Mucosa of rectum (tissue), 2 donors: ENCODE results near the gene GNPDA2.
A peak's percentile ranks its signal among the peaks of the same experiment; 100 is the strongest.

ENCODE experiments used
- H3K27ac ChIP-seq, 2 donors: one replicate each; pipeline ENCODE4 v1.7.0; 2013; ENCODE audit warnings: inconsistent platforms in 2 of 2, low read depth in 2 of 2, low read length in 2 of 2
- H3K27me3 ChIP-seq, 2 donors: one replicate each; pipeline ENCODE4 v1.7.0; 2013; ENCODE audit warnings: low read length in 2 of 2; ENCODE audit not compliant: control insufficient read depth in 2 of 2, insufficient read depth in 2 of 2
- H3K36me3 ChIP-seq, 2 donors: one replicate each; pipeline ENCODE4 v1.7.0; 2013; ENCODE audit warnings: low read length in 2 of 2; ENCODE audit not compliant: control insufficient read depth in 2 of 2, insufficient read depth in 2 of 2
- H3K4me1 ChIP-seq, 2 donors: one replicate each; pipeline ENCODE4 v1.7.0; 2013; ENCODE audit warnings: low read length in 2 of 2, mild to moderate bottlenecking in 1 of 2; ENCODE audit not compliant: control insufficient read depth in 2 of 2, insufficient read depth in 2 of 2
- H3K4me3 ChIP-seq, 2 donors: one replicate each; pipeline ENCODE4 v1.7.0; 2013; ENCODE audit warnings: low read length in 2 of 2
- H3K9ac ChIP-seq, 2 donors: one replicate each; pipeline ENCODE4 v1.7.0; 2013; ENCODE audit warnings: low read length in 2 of 2, low read depth in 1 of 2, mild to moderate bottlenecking in 1 of 2
- H3K9me3 ChIP-seq, 2 donors: one replicate each; pipeline ENCODE4 v1.7.0; 2013; ENCODE audit warnings: low read length in 2 of 2; ENCODE audit not compliant: control insufficient read depth in 2 of 2
- donor health status: healthy.
- donor health status: Normal muscosa, but diverticular disease.

GNPDA2 gene

DNA sequence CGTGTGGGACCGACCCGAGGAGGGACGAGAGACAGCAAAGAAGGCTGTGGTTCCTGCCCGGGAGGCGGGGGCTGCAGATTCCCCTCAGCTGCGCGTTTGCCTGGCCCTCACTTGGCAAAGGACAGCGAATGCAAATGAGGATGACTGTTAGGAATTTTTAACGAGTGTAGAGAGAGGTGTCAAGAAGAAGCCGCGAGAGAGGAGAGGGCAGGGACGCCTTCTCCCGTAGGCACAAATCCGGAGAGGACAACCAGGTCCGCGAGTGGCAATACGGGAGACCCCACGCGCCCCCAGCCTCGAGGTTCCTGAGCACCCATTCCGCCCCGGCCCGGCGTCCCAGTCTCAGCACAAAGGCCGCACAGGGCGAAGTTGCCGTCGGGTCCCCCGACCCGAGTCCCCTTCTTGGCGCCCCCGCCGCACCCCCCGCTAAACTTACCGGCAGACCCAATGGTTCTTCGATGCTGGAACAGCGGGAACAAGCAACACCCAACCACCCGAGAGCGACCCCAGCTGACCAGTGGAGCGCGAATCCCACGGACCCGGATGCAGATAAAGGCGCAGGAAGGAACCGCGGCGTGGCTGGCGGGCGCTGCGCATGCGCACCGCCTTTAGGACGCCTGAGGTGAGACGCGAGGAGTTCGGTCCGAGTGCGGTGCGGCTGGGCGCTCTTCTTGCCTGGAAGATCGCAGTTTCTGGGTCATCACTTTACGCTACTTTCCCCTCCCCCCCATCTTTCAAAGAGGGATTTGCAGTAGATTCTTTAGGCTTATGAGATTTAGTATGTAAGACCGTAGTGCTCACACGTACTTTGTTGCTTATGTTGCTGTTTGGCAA is at the start of gene GNPDA2:
Gene GNPDA2, minus strand, starts transcription at position 519 of the 834 bp plus-strand sequence. CDS start 4,349 bp downstream, outside the sequence.
- peak within 1 kb of the TSS; percentile 74 to 84 for H3K9ac ChIP-seq
- H3K27me3 ChIP-seq = no peaks in the 10 kb centered on the region
- H3K36me3 ChIP-seq = no peaks in the 10 kb centered on the region
- H3K4me3 ChIP-seq = peak within 1 kb of the TSS; percentile 70 to 89
- H3K4me1 ChIP-seq = peaks cover 6 to 9% of the 10 kb centered on the region in 2 donors
- H3K9me3 ChIP-seq = no peaks in the 10 kb centered on the region
- peak within 1 kb of the TSS; percentile 39 to 67 for H3K27ac ChIP-seq

DNA sequence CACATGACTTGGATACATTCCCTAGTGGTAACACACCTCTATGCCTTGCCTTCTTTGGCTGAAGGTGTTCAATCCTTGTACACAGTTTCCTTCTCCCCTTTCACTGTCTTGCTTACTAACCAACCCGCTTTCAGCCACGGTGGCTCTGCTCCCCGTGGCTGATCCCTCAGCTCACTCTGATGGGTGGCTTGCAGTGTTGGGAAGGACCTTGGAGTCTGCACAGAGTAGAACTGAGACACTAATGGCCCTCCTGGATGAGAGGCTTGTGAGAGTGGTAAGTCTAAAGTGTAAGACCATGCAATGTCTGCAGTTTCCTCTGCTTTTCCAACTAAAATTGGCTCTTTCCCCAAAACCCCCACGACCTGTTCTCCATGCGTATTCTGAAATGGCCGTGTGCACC is 46.0 kb upstream of the GNPDA2 start:
- Histone ChIP-seq H3K4me3 (no peak overlapping the region), H3K9ac (no peak overlapping the region), H3K27ac (no peak overlapping the region), H3K9me3 (no peaks in the 10 kb centered on the region), H3K36me3 (no peaks in the 10 kb centered on the region), H3K27me3 (no peaks in the 10 kb centered on the region), H3K4me1 (no peaks in the 10 kb centered on the region)

DNA sequence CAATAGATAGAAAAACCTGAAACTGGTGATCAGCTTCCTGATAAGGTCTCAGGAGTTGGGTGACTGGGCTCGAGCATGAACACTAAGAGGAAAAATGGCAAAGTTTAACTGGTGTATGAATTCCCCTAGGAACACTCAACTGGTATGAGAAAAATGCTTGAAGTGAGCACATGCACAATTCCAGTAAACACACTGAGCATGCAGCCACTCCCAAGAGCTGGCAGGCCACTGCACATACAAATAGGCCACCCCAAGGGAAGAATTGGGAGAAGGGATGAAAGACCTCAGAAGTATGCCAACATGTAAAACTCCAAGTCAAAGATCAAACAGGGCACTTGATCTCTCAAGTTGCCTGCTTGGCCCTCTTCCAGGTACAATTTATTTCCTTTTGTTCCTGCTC is 45.4 kb upstream of the GNPDA2 start:
- Histone ChIP-seq H3K4me1 (no peaks in the 10 kb centered on the region), H3K27me3 (no peaks in the 10 kb centered on the region), H3K9ac (no peak overlapping the region), H3K27ac (no peak overlapping the region), H3K36me3 (no peaks in the 10 kb centered on the region), H3K4me3 (no peak overlapping the region), H3K9me3 (no peaks in the 10 kb centered on the region)

DNA sequence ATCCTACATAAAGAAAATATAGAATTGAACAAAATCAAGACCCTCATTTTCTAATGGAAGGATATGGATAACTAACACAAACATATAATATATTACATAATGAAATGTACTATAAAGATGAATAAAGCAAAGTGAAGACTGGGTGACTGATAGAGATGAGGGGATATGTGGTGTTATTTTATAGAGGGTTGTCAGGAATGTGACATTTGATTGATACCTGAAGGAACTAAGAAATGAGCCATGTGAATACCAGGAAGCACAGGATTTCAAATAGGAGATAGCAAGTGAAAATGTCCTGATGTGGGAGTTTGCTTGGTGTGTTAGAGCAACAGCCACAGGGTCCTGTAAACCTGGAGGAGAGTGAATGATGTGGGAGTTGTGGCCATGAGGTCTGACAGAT is 40.1 kb upstream of the GNPDA2 start:
- no peaks in the 10 kb centered on the region for H3K27me3 ChIP-seq

DNA sequence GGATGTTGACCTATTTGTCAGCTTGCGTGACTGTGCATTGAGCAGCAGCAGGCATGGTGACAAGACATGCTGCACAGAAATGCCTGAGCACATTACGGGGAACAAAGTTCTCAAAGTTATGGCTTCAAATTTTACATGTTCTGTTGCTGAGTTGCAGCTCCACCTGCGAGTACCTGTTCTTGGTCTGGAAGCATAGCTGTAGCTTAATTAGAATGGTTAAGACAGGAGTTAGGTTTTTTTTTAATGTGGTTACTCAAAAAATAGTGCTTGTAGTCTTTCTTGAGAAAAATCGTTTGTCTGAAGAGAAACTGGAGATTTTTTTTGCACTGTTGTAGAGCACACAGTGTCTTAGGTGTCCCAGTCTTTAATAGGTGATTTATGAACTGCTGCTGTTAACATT is 38.8 kb upstream of the GNPDA2 start:
- Histone ChIP-seq H3K9ac (no peak overlapping the region), H3K27me3 (no peaks in the 10 kb centered on the region), H3K4me1 (no peaks in the 10 kb centered on the region), H3K9me3 (no peaks in the 10 kb centered on the region), H3K36me3 (no peaks in the 10 kb centered on the region), H3K4me3 (no peak overlapping the region), H3K27ac (no peak overlapping the region)

More for the DNA sequence above, 40.1 kb upstream of the GNPDA2 start:
- Histone ChIP-seq H3K36me3 (no peaks in the 10 kb centered on the region), H3K9ac (no peak overlapping the region), H3K4me1 (no peaks in the 10 kb centered on the region), H3K9me3 (no peaks in the 10 kb centered on the region), H3K27ac (no peak overlapping the region), H3K4me3 (no peak overlapping the region)

DNA sequence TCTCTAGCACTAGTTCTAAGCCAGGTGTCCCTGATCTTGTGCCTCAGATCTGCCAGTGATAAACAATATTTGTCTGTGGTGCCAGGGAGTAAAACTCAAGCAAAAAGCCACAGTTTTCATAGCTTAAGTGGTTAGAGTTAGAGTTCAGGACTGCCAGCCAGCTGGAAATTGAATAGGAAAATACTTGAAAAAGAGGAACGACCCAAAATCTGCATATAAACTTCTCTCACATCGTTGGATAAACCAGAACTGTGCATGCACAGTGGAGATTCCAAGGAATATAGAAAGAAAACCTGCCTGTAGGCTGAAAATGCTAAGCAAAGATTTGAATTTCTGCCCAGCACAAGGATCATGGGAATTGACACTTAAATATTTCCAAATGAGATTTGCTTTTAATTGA is 35.0 kb upstream of the GNPDA2 start:
- no peaks in the 10 kb centered on the region for H3K27me3 ChIP-seq
- no peaks in the 10 kb centered on the region for H3K36me3 ChIP-seq
- no peak overlapping the region for H3K27ac ChIP-seq
- H3K9ac ChIP-seq = no peak overlapping the region
- H3K9me3 ChIP-seq = no peaks in the 10 kb centered on the region
- H3K4me1 ChIP-seq = no peaks in the 10 kb centered on the region
- no peak overlapping the region for H3K4me3 ChIP-seq

DNA sequence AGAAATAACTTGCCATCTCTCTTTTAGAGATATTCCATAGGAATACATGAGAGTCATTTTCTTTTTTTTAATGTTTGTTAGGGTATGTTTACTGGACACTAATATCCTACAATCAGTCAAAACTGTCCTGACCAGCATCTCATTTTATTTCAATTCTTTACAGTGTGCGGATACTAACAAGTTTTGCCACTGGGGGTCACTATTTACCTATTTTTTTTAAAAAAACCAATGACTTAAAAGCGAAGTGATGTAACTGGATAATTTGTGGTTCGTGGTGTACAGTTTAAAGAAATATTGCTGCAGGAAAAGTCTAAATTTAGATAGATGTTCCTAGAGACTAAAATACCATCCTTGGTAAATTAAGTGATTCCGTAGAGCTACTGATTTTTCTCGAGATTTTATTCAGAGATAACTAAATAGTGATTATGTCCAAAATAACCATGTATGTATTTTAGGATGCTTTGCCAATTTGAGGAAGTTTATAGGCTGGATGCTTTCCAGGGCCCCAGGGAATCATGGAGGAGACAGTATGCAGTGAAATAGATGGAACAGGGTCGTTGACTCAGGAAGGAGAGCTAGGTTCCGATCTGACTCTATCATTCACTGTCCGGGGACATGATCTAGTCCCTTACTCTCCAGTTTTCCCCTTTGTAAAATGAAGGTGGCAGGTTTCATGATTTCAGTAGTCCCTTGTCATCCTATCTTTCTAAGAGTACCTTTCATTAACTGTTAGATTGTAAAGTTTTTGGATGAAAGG is 34.0 kb upstream of the GNPDA2 start:
- no peak overlapping the region for H3K27ac ChIP-seq
- no peaks in the 10 kb centered on the region for H3K27me3 ChIP-seq
- H3K4me1 ChIP-seq = no peaks in the 10 kb centered on the region
- H3K9ac ChIP-seq = no peak overlapping the region
- H3K9me3 ChIP-seq = no peaks in the 10 kb centered on the region
- no peaks in the 10 kb centered on the region for H3K36me3 ChIP-seq
- H3K4me3 ChIP-seq = no peak overlapping the region

DNA sequence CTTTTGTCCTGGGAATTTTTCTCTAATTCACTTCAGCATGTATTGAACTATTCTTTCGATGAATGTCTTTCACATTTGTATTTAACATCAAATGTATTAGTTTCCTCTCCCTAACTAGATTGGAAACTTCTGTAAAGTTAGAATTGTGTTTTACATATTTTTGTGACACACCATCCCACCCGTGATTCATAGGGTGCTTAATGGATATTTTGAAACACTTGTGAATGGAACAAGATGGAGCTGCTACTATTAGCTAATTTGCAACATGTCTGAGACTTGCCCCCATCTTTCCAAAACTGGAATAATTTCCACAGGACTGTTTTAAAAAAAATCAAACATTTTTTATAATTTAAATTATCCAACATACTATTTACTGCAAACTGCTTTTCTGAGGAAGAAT is 30.2 kb upstream of the GNPDA2 start:
- no peak overlapping the region for H3K27ac ChIP-seq
- no peaks in the 10 kb centered on the region for H3K4me1 ChIP-seq
- H3K9me3 ChIP-seq = no peaks in the 10 kb centered on the region
- no peak overlapping the region for H3K9ac ChIP-seq
- H3K36me3 ChIP-seq = no peaks in the 10 kb centered on the region
- H3K4me3 ChIP-seq = no peak overlapping the region
- H3K27me3 ChIP-seq = no peaks in the 10 kb centered on the region

DNA sequence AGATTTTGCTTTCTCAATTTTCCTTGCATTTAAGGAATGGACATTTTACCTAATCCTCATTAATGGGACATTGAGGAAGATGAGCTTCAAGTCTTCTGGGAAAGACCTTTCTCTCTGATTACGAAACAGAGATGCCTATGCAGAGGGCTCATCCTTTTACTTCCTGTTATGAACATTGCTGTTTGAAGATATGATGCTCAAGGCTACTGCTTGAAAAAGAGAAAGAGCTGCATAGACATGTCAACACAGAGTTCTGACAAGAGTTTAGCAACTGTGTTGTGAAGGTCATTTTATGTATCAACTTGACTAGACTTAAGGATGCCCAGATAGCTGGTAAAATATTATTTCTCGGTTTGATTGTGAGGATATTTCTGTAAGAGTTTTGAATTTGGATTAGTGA is 13.8 kb upstream of the GNPDA2 start:
- no peaks in the 10 kb centered on the region for H3K9me3 ChIP-seq
- no peak overlapping the region for H3K9ac ChIP-seq

DNA sequence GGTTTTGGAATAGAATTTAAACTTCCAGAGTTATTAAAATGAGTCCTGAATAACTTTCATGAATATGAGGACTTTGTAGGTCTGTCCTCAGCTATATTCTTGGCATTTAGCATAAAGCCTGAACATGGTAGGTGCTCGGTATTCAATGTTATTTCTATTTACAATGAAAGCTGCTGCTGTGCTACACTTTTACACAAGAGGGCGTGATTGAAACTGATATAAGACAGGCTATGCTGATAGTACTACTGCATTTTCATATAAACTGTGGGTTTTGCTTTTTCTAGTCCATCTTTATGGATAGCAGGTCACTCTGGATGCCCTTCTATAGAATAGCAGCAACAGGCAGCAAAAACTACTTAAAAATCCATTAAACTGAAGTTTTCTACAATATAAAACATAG is 12.3 kb upstream of the GNPDA2 start:
- Histone ChIP-seq H3K27me3 (no peaks in the 10 kb centered on the region), H3K27ac (no peak overlapping the region), H3K36me3 (no peaks in the 10 kb centered on the region), H3K9me3 (no peaks in the 10 kb centered on the region), H3K4me1 (no peaks in the 10 kb centered on the region), H3K9ac (no peak overlapping the region), H3K4me3 (no peak overlapping the region)

More for the DNA sequence above, 13.8 kb upstream of the GNPDA2 start:
- no peaks in the 10 kb centered on the region for H3K4me1 ChIP-seq
- H3K4me3 ChIP-seq = no peak overlapping the region
- no peak overlapping the region for H3K27ac ChIP-seq
- no peaks in the 10 kb centered on the region for H3K36me3 ChIP-seq
- H3K27me3 ChIP-seq = no peaks in the 10 kb centered on the region
